ENCODE results near the gene RUSC2. TPM values are rescaled to one million over a fixed set of nuclear protein-coding genes. Genes with fewer than 3 reads are reported as not detected.

RUSC2 gene
- total RNA-seq, 4 donors from 2014 or later, result 20.8 to 166 (median 45.7) TPM

GRCh38 chr9:35484406-35484805 lies 5.5 kb upstream of the RUSC2 start:
- Histone ChIP-seq H3K4me3 (no peak overlapping the region), H3K27me3 (no peaks in the 10 kb centered on the region), H3K9me3 (no peaks in the 10 kb centered on the region), H3K4me1 (peaks cover 9 to 16% of the 10 kb centered on the region in 2 donors), H3K36me3 (no peaks in the 10 kb centered on the region), H3K27ac (no peak overlapping the region)
- TF ChIP-seq POLR2A (IDR thresholded peaks at IDR 0.05) (no peak), CTCF (IDR thresholded peaks at IDR 0.05 in 4 of 5, conservative IDR thresholded peaks at IDR 0.05 in 1 of 5) (no peak)
- ATAC-seq (no peak), DNase-seq (no peak)
- intact Hi-C loops (cut with DNase I; ENCODE audit: low total_unique reads), result loop anchor here (5.0 to 10.0 kb wide), 2 partner anchors 163 to 250 kb away; partner anchors contain the start of genes CREB3 and TLN1
- in situ Hi-C loops (cut with MboI; ENCODE audit: low sequenced_read_pairs in 4 of 4), result loop anchor here in 1 of 4 donors (25.0 kb wide), 1 partner anchor 253 kb away; the partner anchor contains the start of genes CREB3, GBA2, RGP1 and TLN1

- in situ Hi-C loops (cut with MboI; ENCODE audit: low sequenced_read_pairs in 4 of 4), result loop anchor here in 3 of 4 donors (5.0 to 25.0 kb wide), 2 partner anchors 65 to 250 kb away; partner anchors contain the start of genes CREB3 (in 1 of the 3), GBA2 (in 1 of the 3), RGP1 (in 1 of the 3) and TLN1 (in 1 of the 3)
- no peaks in the 10 kb centered on the region for H3K9me3 ChIP-seq
- ATAC-seq (no peak), DNase-seq (no peak)
- H3K4me1 ChIP-seq, result peaks cover 19 to 29% of the 10 kb centered on the region in 2 donors
- H3K27ac ChIP-seq, result peak overlapping the region in 1 of 4 donors; percentile 91
- no peaks in the 10 kb centered on the region for H3K36me3 ChIP-seq
- H3K27me3 ChIP-seq, result no peaks in the 10 kb centered on the region
- no peak overlapping the region for H3K4me3 ChIP-seq
- no peak for TF ChIP-seq POLR2A (IDR thresholded peaks at IDR 0.05)
- no peak for TF ChIP-seq CTCF (IDR thresholded peaks at IDR 0.05 in 4 of 5, conservative IDR thresholded peaks at IDR 0.05 in 1 of 5)
- intact Hi-C loops (cut with DNase I; ENCODE audit: low total_unique reads), result loop anchor here (10.0 kb wide), 1 partner anchor 248 kb away; the partner anchor contains the start of genes CREB3 and TLN1
These were observed 2.8 kb upstream of the RUSC2 start for GRCh38 chr9:35487081-35487480.

- in situ Hi-C loops (cut with MboI; ENCODE audit: low sequenced_read_pairs in 4 of 4) (loop anchor here in 3 of 4 donors (5.0 to 25.0 kb wide), 2 partner anchors 64 to 249 kb away; partner anchors contain the start of genes CREB3 (in 1 of the 3), GBA2 (in 1 of the 3), RGP1 (in 1 of the 3) and TLN1 (in 1 of the 3)), intact Hi-C loops (cut with DNase I; ENCODE audit: low total_unique reads) (loop anchor here (10.0 kb wide), 1 partner anchor 247 kb away; the partner anchor contains the start of genes CREB3 and TLN1)
- DNase-seq, result no peak
- TF ChIP-seq CTCF (IDR thresholded peaks at IDR 0.05 in 4 of 5, conservative IDR thresholded peaks at IDR 0.05 in 1 of 5) (no peak), POLR2A (IDR thresholded peaks at IDR 0.05) (no peak)
- H3K9me3 ChIP-seq, result no peaks in the 10 kb centered on the region
- H3K27ac ChIP-seq, result peak overlapping the region; percentile 91 to 97 (median 96)
- H3K36me3 ChIP-seq, result no peaks in the 10 kb centered on the region
- ATAC-seq, result no peak
- no peaks in the 10 kb centered on the region for H3K27me3 ChIP-seq
- H3K4me3 ChIP-seq, result peak overlapping the region in 1 of 4 donors; percentile 17
- H3K4me1 ChIP-seq, result peaks cover 27 to 31% of the 10 kb centered on the region in 2 donors
These were observed 1.9 kb upstream of the RUSC2 start for GRCh38 chr9:35488021-35488420.

GRCh38 chr9:35488566-35489312 lies 1.2 kb upstream of the RUSC2 start:
- Histone ChIP-seq H3K4me1 (peaks cover 27 to 31% of the 10 kb centered on the region in 2 donors), H3K4me3 (peak overlapping the region; percentile 79 to 89 (median 88)), H3K27me3 (no peaks in the 10 kb centered on the region), H3K36me3 (no peaks in the 10 kb centered on the region), H3K9me3 (no peaks in the 10 kb centered on the region), H3K27ac (peak overlapping the region; percentile 91 to 97 (median 96))
- in situ Hi-C loops (cut with MboI; ENCODE audit: low sequenced_read_pairs in 4 of 4), result loop anchor here in 3 of 4 donors (5.0 to 25.0 kb wide), 2 partner anchors 64 to 249 kb away; partner anchors contain the start of genes CREB3 (in 1 of the 3), GBA2 (in 1 of the 3), RGP1 (in 1 of the 3) and TLN1 (in 1 of the 3)
- ATAC-seq (no peak), DNase-seq (no peak)
- TF ChIP-seq CTCF (IDR thresholded peaks at IDR 0.05 in 4 of 5, conservative IDR thresholded peaks at IDR 0.05 in 1 of 5) (no peak), POLR2A (IDR thresholded peaks at IDR 0.05) (no peak)
- intact Hi-C loops (cut with DNase I; ENCODE audit: low total_unique reads), result loop anchor here (1.0 to 10.0 kb wide), 4 partner anchors 66 to 496 kb away; partner anchors contain the start of genes CREB3 and TLN1
